Neural cell (in vitro differentiated cells): ENCODE results near the gene PCED1B.

Experiments used
- EZH2 ChIP-seq: fragments of 200-600, 300-800 bp; shearing (Covaris generic), sonication (generic); IDR thresholded peaks from 2 replicates; pipeline ENCODE4 v1.6.1; 2014; ENCODE audit warnings: antibody characterized with exemption, low read length, borderline replicate concordance, mild to moderate bottlenecking; ENCODE audit not compliant: insufficient read depth, poor library complexity, severe bottlenecking
- POLR2AphosphoS5 ChIP-seq: IDR thresholded peaks from 2 replicates; pipeline ENCODE4 v1.6.1; 2012
- TF ChIP-seq, protein P1 (sequence below): fragments of 450-650 bp; IDR thresholded peaks from 2 replicates; pipeline ENCODE4 v1.5.1; 2014; ENCODE audit warnings: antibody characterized with exemption, mild to moderate bottlenecking, moderate library complexity; ENCODE audit not compliant: poor library complexity, severe bottlenecking

GRCh38 chr12:47205532-47206449, 126.4 kb downstream of the PCED1B start:
- no peak for TF ChIP-seq EZH2
- TF ChIP-seq, protein P1, sequence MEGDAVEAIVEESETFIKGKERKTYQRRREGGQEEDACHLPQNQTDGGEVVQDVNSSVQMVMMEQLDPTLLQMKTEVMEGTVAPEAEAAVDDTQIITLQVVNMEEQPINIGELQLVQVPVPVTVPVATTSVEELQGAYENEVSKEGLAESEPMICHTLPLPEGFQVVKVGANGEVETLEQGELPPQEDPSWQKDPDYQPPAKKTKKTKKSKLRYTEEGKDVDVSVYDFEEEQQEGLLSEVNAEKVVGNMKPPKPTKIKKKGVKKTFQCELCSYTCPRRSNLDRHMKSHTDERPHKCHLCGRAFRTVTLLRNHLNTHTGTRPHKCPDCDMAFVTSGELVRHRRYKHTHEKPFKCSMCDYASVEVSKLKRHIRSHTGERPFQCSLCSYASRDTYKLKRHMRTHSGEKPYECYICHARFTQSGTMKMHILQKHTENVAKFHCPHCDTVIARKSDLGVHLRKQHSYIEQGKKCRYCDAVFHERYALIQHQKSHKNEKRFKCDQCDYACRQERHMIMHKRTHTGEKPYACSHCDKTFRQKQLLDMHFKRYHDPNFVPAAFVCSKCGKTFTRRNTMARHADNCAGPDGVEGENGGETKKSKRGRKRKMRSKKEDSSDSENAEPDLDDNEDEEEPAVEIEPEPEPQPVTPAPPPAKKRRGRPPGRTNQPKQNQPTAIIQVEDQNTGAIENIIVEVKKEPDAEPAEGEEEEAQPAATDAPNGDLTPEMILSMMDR = no peak
- no peak for TF ChIP-seq POLR2AphosphoS5
